ENCODE data around the gene CERK. TPM values are rescaled to one million over a fixed set of nuclear protein-coding genes. Genes with fewer than 3 reads are reported as not detected.
"Not testable (repeated sequence)": the region's sequence is repeated elsewhere in the genome, so short reads cannot be mapped to it uniquely, and the experiment has no call there.

The CERK gene
- polyA plus RNA-seq, 3 donors from 2014 or later = 31.1 to 59.4 (median 38.9) TPM

- Mint-ChIP-seq H3K4me3 (peak overlapping the region; percentile 85 to 89 (median 87)), H3K4me1 (peaks cover 38 to 41% of the 10 kb centered on the region in 2 donors), H3K9me3 (no peaks in the 10 kb centered on the region), H3K27me3 (ENCODE audit: low read depth in 3 of 3) (peaks cover 0 to 13% (median 2%) of the 10 kb centered on the region in 3 donors), H3K27ac (peak overlapping the region; percentile 80 to 94 (median 92)), H3K36me3 (no peaks in the 10 kb centered on the region)
- peak; percentile 60 to 70 (median 68) for DNase-seq
These were observed 1.2 kb upstream of the CERK start for GRCh38 chr22:46739094-46739870.

GRCh38 chr22:46738647-46739093 lies 618 bp upstream of the CERK start:
- Mint-ChIP-seq H3K36me3 (no peaks in the 10 kb centered on the region), H3K27me3 (ENCODE audit: low read depth in 3 of 3) (peaks cover 0 to 15% (median 2%) of the 10 kb centered on the region in 3 donors), H3K4me1 (peaks cover 40 to 47% of the 10 kb centered on the region in 2 donors), H3K27ac (peak overlapping the region; percentile 80 to 94 (median 92)), H3K4me3 (peak overlapping the region; percentile 85 to 89 (median 87)), H3K9me3 (no peaks in the 10 kb centered on the region)
- DNase-seq = no peak

GRCh38 chr22:46737105-46737975 lies 712 bp downstream of the CERK start:
- peak; percentile 42 to 52 (median 42) for DNase-seq
- Mint-ChIP-seq H3K4me1 (peaks cover 45 to 53% of the 10 kb centered on the region in 2 donors), H3K27ac (peak overlapping the region; percentile 95 to 99 (median 99)), H3K4me3 (peak overlapping the region; percentile 94 to 100 (median 97)), H3K27me3 (ENCODE audit: low read depth in 3 of 3) (peaks cover 0 to 13% (median 3%) of the 10 kb centered on the region in 3 donors), H3K9me3 (no peaks in the 10 kb centered on the region), H3K36me3 (no peaks in the 10 kb centered on the region)

- Mint-ChIP-seq H3K9me3 (no peaks in the 10 kb centered on the region), H3K36me3 (no peaks in the 10 kb centered on the region), H3K27me3 (ENCODE audit: low read depth in 3 of 3) (peaks cover 0 to 13% (median 3%) of the 10 kb centered on the region in 3 donors), H3K4me1 (peaks cover 52 to 59% of the 10 kb centered on the region in 2 donors), H3K27ac (peak overlapping the region; percentile 95 to 99 (median 99)), H3K4me3 (peak overlapping the region; percentile 94 to 100 (median 97))
- no peak for DNase-seq
These were observed 1.3 kb downstream of the CERK start for GRCh38 chr22:46736705-46737104.

GRCh38 chr22:46735747-46736608 lies 2.1 kb downstream of the CERK start:
- H3K36me3 Mint-ChIP-seq = peaks cover 0 to 3% (median 0%) of the 10 kb centered on the region in 3 donors
- peak overlapping the region; percentile 95 to 99 (median 99) for H3K27ac Mint-ChIP-seq

GRCh38 chr22:46734830-46735453 lies 3.1 kb downstream of the CERK start:
- peaks cover 65 to 77% of the 10 kb centered on the region in 2 donors for H3K4me1 Mint-ChIP-seq
- no peaks in the 10 kb centered on the region for H3K9me3 Mint-ChIP-seq
- peak; percentile 53 to 69 (median 60) for DNase-seq
- H3K36me3 Mint-ChIP-seq = peaks cover 0 to 3% (median 0%) of the 10 kb centered on the region in 3 donors
- peak overlapping the region; percentile 95 to 99 (median 99) for H3K27ac Mint-ChIP-seq
- H3K4me3 Mint-ChIP-seq = peak overlapping the region; percentile 80 to 100 (median 94)
- H3K27me3 Mint-ChIP-seq (ENCODE audit: low read depth in 3 of 3) = peaks cover 0 to 15% (median 3%) of the 10 kb centered on the region in 3 donors

More at GRCh38 chr22:46735747-46736608, 2.1 kb downstream of the CERK start:
- peak overlapping the region; percentile 94 to 100 (median 97) for H3K4me3 Mint-ChIP-seq
- H3K4me1 Mint-ChIP-seq = peaks cover 58 to 66% of the 10 kb centered on the region in 2 donors
- H3K27me3 Mint-ChIP-seq (ENCODE audit: low read depth in 3 of 3) = peaks cover 0 to 15% (median 3%) of the 10 kb centered on the region in 3 donors
- no peak for DNase-seq
- H3K9me3 Mint-ChIP-seq = no peaks in the 10 kb centered on the region

GRCh38 chr22:46734213-46734722 lies 3.8 kb downstream of the CERK start:
- Mint-ChIP-seq H3K4me3 (peak overlapping the region; percentile 51 to 100 (median 94)), H3K4me1 (peaks cover 67 to 80% of the 10 kb centered on the region in 2 donors), H3K27ac (peak overlapping the region; percentile 95 to 99 (median 99)), H3K27me3 (ENCODE audit: low read depth in 3 of 3) (peaks cover 0 to 15% (median 3%) of the 10 kb centered on the region in 3 donors)
- not testable (repeated sequence) for DNase-seq, H3K9me3 Mint-ChIP-seq, H3K36me3 Mint-ChIP-seq

GRCh38 chr22:46732513-46732912 lies 5.5 kb downstream of the CERK start:
- no peaks in the 10 kb centered on the region for H3K9me3 Mint-ChIP-seq
- DNase-seq = no peak
- H3K36me3 Mint-ChIP-seq = peaks cover 0 to 3% (median 0%) of the 10 kb centered on the region in 3 donors
- peaks cover 65 to 79% of the 10 kb centered on the region in 2 donors for H3K4me1 Mint-ChIP-seq
- peak overlapping the region; percentile 39 to 81 (median 56) for H3K27ac Mint-ChIP-seq
- H3K4me3 Mint-ChIP-seq = peak overlapping the region in 1 of 5 donors; percentile 13
- peaks cover 0 to 11% (median 3%) of the 10 kb centered on the region in 3 donors for H3K27me3 Mint-ChIP-seq (ENCODE audit: low read depth in 3 of 3)

- peaks cover 0 to 3% (median 0%) of the 10 kb centered on the region in 3 donors for H3K36me3 Mint-ChIP-seq
- H3K27me3 Mint-ChIP-seq (ENCODE audit: low read depth in 3 of 3) = peaks cover 0 to 7% (median 1%) of the 10 kb centered on the region in 3 donors
- H3K9me3 Mint-ChIP-seq = no peaks in the 10 kb centered on the region
- H3K4me3 Mint-ChIP-seq = peak overlapping the region in 1 of 5 donors; percentile 10
- H3K4me1 Mint-ChIP-seq = peaks cover 67 to 79% of the 10 kb centered on the region in 2 donors
- H3K27ac Mint-ChIP-seq = peak overlapping the region; percentile 17 to 69 (median 50)
- no peak for DNase-seq
These were observed 6.0 kb downstream of the CERK start for GRCh38 chr22:46732041-46732379.

- Mint-ChIP-seq H3K4me1 (peaks cover 65 to 79% of the 10 kb centered on the region in 2 donors), H3K27me3 (ENCODE audit: low read depth in 3 of 3) (peaks cover 0 to 5% (median 1%) of the 10 kb centered on the region in 3 donors), H3K9me3 (no peaks in the 10 kb centered on the region), H3K36me3 (peaks cover 0 to 3% (median 0%) of the 10 kb centered on the region in 3 donors), H3K27ac (peak overlapping the region; percentile 44 to 86 (median 71)), H3K4me3 (peak overlapping the region in 2 of 5 donors; percentile 10 to 41)
- no peak for DNase-seq
These were observed 6.6 kb downstream of the CERK start for GRCh38 chr22:46731246-46732040.

- Mint-ChIP-seq H3K4me1 (peaks cover 64 to 79% of the 10 kb centered on the region in 2 donors), H3K36me3 (peaks cover 0 to 3% (median 0%) of the 10 kb centered on the region in 3 donors)
- no peak for DNase-seq
These were observed 7.3 kb downstream of the CERK start for GRCh38 chr22:46730568-46731245.

More at GRCh38 chr22:46730568-46731245, 7.3 kb downstream of the CERK start:
- peak overlapping the region in 1 of 5 donors; percentile 55 for H3K4me3 Mint-ChIP-seq
- no peaks in the 10 kb centered on the region for H3K9me3 Mint-ChIP-seq
- H3K27me3 Mint-ChIP-seq (ENCODE audit: low read depth in 3 of 3) = peaks cover 0 to 5% (median 1%) of the 10 kb centered on the region in 3 donors
- H3K27ac Mint-ChIP-seq = peak overlapping the region; percentile 51 to 86 (median 74)
